Astrocyte of the cerebellum (primary cell): ENCODE data around the gene SLC46A3.
A peak's percentile ranks its signal among the peaks of the same experiment; 100 is the strongest.
"Not testable (repeated sequence)": the region's sequence is repeated elsewhere in the genome, so short reads cannot be mapped to it uniquely, and the experiment has no call there.

Experiments
- DNase-seq: peaks from one replicate; pipeline ENCODE4 v3.0.0-alpha.2; 2011; ENCODE audit warnings: low read depth
- H3K4me3 ChIP-seq: 2 replicates; pipeline ENCODE4 v1.5.1; 2011; ENCODE audit warnings: mild to moderate bottlenecking, low read depth, low read length, moderate library complexity
- CTCF ChIP-seq: IDR thresholded peaks from 2 replicates; pipeline ENCODE4 v1.5.1; 2012; ENCODE audit warnings: low read length, low read depth, moderate library complexity, mild to moderate bottlenecking; ENCODE audit errors: missing control alignments
- in situ Hi-C: cut with HindIII; loops from 2 replicates; pipeline ENCODE4 v1.10.0; 2017; ENCODE audit warnings: low sequenced_read_pairs

SLC46A3 gene

GRCh38 chr13:28707629-28708427 is 10.9 kb downstream of the SLC46A3 start:
- no peak overlapping the region for H3K4me3 ChIP-seq
- no peak for TF ChIP-seq CTCF
- DNase-seq, result peak; percentile 39
- in situ Hi-C loops, result no loop called here

GRCh38 chr13:28705461-28706083 is 13.2 kb downstream of the SLC46A3 start:
- in situ Hi-C loops, result no loop called here
- no peak overlapping the region for H3K4me3 ChIP-seq
- no peak for DNase-seq
- no peak for TF ChIP-seq CTCF

- no peak for TF ChIP-seq CTCF
- DNase-seq, result no peak
- in situ Hi-C loops, result no loop called here
- H3K4me3 ChIP-seq, result no peak overlapping the region
These were observed 13.9 kb downstream of the SLC46A3 start for GRCh38 chr13:28704919-28705318.

GRCh38 chr13:28704282-28704681 is 14.5 kb downstream of the SLC46A3 start:
- no peak for TF ChIP-seq CTCF
- no peak for DNase-seq
- no peak overlapping the region for H3K4me3 ChIP-seq
- in situ Hi-C loops, result no loop called here

GRCh38 chr13:28699246-28699645 is 19.5 kb downstream of the SLC46A3 start:
- in situ Hi-C loops, result loop anchor here (25.0 kb wide), 1 partner anchor 113 kb away; the partner anchor contains the start of gene MTUS2

GRCh38 chr13:28697441-28697840 is 21.3 kb downstream of the SLC46A3 start:
- H3K4me3 ChIP-seq, result no peak overlapping the region
- no peak for DNase-seq
- in situ Hi-C loops, result loop anchor here (25.0 kb wide), 1 partner anchor 115 kb away; the partner anchor contains the start of gene MTUS2
- TF ChIP-seq CTCF, result no peak

More at GRCh38 chr13:28699246-28699645, 19.5 kb downstream of the SLC46A3 start:
- no peak for TF ChIP-seq CTCF
- no peak for DNase-seq
- no peak overlapping the region for H3K4me3 ChIP-seq

- in situ Hi-C loops, result loop anchor here (25.0 kb wide), 1 partner anchor 118 kb away; the partner anchor contains the start of gene MTUS2
- not testable (repeated sequence) for DNase-seq, H3K4me3 ChIP-seq
These were observed 24.9 kb downstream of the SLC46A3 start for GRCh38 chr13:28693605-28694491.
